Lower leg skin (tissue), 3 donors: Measurements from ENCODE around the gene DGLUCY.

Experiments
- CTCF ChIP-seq, 3 donors: fragments of 450-650 bp; IDR thresholded peaks; one replicate each; pipeline ENCODE4 v1.5.1; 2016; ENCODE audit warnings: antibody characterized with exemption in 3 of 3, mild to moderate bottlenecking in 3 of 3, moderate library complexity in 2 of 3
- POLR2A ChIP-seq, 2 donors: fragments of 450-650 bp; IDR thresholded peaks; one replicate each; pipeline ENCODE4 v1.6.1; 2016 to 2017; ENCODE audit warnings: antibody characterized with exemption in 2 of 2, mild to moderate bottlenecking in 1 of 2, moderate library complexity in 1 of 2

- TF ChIP-seq POLR2A (IDR thresholded peaks at IDR 0.05) (no peak), CTCF (IDR thresholded peaks at IDR 0.05) (no peak)
Observed at GRCh38 chr14:91238085-91238484, 124.2 kb downstream of the DGLUCY start.
